GM19438 (cell line): ENCODE results near the gene LYZL4.

ENCODE experiments used
- ATAC-seq: cut with Tn5 transposase; IDR thresholded peaks from one replicate; pipeline ENCODE4 v1.9.1; 2021; ENCODE audit warnings: low read depth; ENCODE audit not compliant: unreplicated experiment

Gene LYZL4

DNA sequence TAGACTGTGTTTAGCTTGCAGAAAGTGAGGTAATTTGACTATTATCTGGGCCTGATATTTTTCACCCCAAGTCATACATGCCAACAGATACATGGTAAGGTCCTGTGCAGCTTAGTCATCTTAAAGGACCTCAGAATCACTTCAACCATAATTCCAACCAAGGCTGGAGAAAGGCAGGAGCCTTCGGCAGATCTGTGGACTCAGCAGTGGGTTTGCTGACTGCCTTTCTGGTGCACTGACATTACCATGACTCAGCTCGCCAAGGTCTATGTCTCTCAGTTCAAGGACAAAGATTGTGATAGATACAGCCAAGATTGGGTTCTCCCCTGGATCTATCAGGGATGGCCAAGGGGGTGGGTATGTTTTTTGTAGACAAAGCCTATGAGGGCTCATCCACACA lies 32.7 kb downstream of the LYZL4 start:
- ATAC-seq, result no peak

DNA sequence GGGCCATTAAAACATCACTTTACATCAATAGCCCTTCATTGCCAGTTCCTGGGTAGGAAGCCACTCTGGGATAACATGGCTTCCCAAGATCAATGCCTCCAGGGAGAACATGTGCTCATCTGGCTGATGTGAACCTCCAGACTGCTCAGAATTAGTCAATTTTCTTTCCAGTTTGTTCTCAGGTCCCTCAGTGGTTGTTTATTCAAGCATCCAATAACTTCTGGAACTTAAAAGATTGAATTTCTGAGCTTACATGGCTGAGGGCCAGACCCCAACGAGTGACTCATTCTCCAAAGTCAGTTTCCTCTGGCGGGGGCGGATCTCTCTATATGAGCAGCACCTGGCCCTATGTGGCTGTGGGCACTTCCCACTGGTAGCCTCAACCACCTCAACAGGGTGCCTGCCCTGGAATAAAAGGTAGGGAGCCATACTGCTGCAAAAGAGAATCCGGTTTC lies 34.0 kb downstream of the LYZL4 start:
- ATAC-seq, result no peak

DNA sequence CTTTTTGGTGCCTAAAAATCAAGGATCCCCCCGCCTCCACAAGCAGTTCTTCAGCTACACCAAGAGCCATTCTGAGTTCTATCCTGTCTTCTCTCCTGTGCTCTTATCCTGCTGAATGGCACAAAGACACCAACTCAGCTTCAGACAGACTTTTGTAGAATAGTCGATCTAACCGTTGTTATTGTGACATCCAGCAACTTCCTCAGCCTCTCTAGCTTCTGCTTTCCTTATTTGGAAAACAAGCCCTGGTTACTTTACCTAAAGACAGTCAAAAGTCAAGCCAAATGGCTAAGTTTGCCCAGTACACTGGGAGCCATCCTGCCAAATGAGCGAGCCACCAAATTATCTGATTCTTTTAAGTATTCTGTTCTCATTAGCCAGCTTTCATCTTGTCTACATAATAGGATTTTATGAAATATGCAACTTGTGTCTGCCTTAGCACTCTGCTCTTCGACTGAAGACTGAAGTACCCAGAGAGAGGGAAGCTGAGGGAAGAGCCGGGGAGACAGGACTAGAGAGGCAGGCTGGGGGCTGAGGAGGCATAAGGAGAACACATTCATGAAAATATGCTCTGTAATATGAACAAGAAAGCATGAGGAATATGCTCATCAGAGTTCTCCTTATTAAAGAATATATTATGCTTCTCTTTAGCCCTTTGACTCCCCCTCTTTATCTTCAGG lies 35.1 kb downstream of the LYZL4 start:
- ATAC-seq, result no peak

DNA sequence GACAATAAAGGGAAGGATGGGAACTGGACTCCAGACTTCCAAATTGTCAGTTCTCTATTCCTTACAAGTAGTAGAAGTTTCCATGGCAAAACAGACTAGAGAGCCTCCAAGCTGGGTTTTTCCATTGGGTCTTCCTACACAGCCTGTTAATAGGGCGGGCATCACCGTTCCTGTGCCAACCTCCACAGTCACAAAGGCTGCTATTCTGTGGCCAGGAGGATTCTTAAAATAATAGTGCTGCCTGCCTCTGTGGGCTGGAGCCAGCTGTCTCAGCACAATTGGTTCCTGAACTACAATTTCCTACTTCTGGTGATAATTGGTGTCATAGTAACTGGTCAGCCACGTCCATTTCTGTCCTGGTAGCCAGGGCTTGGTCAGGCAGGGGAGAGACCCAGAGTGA lies 38.6 kb downstream of the LYZL4 start:
- no peak for ATAC-seq

DNA sequence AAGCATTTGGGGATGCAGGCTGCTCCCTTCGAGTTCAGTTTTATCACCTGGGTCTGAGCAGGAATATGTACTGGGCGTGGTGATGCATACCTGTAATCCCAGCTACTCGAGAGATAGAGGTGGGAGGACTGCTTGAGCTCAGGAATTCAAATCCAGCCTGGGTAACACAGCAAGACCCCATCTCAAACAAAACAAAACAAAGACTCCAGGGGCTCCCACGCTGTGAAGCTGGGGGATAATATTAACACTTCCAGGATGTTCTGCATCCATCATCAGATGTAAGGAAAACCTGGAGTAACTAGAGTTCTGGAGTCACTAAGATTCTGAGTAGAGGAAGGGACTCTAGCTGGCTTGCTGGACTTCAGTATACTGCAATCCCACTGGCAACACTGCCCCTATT lies 40.6 kb downstream of the LYZL4 start:
- no peak for ATAC-seq

DNA sequence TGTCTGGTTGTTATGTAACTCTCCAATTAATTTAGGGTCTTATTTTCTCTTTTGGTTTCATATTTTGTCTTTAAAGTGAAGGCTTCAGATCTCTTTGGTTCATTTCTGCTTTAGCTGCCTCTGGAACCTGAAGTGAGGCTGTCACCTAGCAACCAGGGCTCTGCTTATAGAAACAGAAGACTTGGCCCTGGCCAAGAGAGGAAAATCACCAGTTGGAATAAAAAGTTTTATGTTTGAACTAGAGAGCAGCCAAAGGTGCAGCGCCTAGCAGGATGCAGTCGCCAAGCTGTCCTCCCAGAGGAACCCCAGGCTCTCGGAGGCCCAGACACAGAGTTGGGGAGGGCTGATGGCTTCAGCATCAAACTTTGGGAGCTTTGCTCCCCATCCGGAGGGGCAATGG lies 41.1 kb downstream of the LYZL4 start:
- no peak for ATAC-seq

DNA sequence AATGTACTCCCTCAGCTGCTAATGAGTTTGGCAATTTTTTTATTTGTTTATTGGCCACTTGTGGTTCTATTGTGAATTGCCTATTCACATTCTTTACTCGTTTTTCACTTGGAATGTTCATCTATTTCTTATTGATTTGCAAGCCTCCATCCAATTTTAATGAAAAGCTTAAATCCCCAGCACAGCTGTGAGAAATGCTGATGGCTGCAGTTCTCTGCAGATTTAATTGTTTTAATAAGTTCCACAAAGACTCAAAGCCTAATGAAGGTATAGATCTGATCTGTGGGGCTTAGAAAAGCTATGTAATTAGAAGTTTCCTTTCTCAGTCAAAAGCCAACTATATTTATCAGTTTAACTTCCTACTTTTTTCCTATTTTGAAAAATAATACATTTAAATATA lies 41.5 kb downstream of the LYZL4 start:
- ATAC-seq, result no peak

DNA sequence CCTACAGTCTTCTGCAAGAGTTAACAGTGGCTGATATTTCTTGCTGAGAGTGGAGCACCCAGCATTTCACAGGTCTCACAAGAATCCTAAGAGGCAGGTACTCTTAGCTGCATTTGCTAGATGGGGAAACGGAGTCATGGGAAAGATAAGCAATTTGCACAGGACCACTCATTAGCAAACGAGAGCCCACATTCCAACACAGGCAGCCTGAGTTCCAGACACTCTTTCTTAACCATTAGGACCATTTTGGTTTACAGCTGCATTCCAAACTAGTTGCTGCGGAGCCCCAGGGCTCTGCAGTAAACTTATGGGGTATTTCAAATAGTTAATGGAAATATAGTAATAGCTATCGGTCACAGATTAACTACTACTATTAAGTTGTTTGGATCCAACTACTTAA lies 42.5 kb downstream of the LYZL4 start:
- no peak for ATAC-seq

DNA sequence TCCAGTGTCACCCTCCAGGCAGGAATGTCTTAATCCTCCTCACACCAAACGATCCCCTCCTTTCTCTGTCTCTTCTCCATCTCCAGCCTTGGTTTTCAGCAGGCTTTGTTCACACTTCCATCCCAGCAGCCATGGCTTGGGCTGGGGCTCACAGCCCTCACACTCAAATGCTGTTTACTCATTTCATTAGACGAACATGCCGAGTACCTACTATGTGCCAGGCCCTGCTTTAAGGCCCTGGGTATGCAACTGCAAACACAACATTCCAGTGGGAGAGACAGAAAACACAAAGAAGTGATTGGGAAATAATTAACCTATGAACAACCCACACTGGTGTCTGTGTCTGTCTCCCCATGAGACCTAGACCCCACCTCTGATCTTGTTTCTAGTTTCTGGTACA lies 43.9 kb downstream of the LYZL4 start:
- no peak for ATAC-seq

DNA sequence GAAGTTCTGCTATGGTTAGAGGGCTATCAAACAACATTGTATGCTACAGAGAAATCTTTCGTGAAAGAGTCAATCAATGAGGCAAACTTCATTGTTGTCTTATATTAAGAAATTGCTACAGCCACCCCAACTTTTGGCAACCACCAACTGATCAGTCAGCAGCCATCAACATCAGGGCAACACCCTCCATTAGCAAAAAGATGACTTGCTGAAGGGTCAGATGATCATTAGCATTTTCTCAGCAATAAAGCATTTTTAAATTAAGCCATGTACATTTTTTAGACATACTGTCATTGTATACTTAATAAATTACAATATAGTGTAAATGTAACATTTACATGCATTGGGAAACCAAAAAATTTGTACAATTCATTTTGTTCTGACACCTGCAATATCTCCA lies 53.1 kb downstream of the LYZL4 start:
- no peak for ATAC-seq

DNA sequence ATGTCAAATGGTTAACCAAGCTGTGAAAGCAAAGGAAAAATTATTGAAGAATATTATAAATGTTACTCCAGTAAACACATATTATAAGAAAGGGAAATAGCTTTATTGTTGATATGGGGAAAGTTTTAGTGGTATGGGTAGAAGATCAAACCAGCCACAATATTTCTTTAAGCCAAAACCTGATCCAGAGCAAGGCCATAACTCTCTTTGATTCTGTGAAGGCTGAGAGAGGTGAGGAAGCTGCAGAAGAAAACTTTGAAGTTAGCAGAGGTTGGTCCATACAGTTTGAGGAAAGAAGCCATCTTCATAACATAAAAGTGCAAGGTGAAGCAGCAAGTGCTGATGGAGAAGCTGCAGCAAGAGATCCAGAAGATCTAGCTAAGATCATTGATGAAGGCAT lies 54.8 kb downstream of the LYZL4 start:
- no peak for ATAC-seq

DNA sequence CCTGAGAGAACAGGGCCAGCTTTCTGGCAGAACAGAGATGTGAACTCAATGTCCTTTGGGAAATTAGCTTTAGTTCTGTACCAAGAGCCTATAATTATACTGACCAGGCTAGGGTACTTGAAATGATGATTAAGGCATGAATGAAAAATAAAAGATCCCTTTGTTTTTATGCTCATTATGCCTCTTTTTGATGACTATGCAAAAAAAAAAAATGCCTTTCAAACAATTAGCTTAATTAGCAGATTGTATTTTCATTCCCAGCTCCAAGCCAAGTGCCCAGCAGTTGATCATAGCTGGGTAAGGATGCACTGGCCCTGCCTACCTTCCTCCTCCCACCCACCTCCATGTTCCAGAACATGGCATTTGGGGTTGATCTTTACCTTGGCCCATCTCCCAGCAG lies 56.8 kb downstream of the LYZL4 start:
- ATAC-seq, result no peak

DNA sequence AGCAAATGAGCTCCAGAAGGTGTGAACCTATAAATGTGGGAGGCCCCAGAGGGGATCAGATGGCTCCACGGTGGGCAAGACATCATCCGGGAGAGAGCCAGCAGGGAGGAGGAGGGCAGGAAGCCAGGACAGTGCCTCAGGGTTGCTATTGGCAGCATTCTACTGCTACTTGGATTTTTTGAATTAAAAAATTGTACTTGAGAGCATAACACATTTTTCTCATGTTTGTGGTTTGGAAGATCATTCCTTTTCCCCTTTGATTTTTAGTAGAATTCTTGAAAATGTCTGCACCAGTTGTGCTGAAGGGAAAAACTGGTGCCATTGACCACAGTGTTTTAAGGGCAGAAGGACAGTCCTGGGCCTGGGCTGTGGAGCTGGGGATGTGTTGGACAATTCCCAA lies 59.2 kb downstream of the LYZL4 start:
- ATAC-seq, result no peak

DNA sequence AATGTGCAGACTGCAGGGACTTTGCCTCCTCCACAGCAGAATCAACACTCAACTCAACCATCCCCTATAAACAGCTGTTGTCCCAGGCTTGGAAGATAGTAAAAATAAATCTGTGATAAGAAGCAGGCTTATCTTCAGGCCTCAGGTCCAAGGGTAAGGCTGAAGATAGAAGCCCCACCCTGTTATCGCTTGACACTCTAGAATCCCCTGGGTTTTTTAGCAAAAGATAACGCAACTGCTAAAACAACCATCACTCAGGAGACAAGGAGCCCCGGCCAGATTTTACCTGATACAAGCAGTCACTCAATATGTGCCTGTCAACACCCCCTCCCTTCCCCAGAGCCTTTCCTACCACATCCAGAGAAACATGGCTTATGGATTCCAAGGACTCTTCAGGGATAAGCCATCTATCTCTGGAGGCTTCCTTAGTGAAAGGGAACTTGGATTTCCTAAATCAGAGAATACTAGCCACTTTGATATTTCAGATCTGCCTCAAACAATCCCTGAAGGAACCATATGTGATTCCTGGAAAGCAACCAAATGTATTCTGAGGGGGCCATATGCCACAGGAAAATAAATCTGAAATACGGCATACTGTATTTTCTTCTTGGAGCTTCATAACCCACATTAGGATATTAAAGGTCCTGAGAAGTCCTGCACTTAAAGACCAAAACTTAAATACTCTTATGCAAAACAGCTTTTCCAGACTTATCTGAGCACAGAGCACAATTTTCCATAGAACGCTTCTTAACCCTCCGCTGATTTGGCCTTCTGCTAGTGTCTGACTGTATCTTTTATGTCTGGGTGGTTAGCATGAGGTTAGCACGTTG lies 60.4 kb downstream of the LYZL4 start:
- no peak for ATAC-seq

DNA sequence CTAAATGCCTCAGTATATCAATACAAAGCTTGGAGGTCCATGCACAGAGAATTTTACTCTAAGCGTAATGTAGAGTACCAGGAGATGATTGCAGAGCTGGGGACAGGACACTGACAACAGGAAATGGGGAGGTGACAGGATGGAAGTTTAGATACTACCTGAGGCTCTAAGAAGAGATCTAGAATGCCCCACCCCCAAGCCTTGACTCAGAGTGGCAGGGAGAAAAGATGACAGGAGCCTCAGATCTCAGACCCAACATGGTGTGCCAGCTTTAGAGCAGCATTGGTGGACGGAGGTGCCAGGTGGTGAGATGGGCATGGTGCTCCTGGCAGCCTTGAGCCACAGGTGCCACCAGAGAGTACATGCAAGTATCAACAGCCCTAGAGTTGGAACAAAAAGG lies 62.5 kb downstream of the LYZL4 start:
- no peak for ATAC-seq
